HEK293 (cell line): ENCODE data around the gene ANTKMT.
A peak's percentile ranks its signal among the peaks of the same experiment; 100 is the strongest.

Source experiments
- CTCF ChIA-PET: fragments of 350-600 bp; formaldehyde crosslinking; extraction: SDS; loops from one replicate; lab custom pipeline; 2021; ENCODE audit warnings: antibody characterized with exemption; lab: Yijun Ruan, JAX
- POLR2A ChIA-PET: fragments of 300-600 bp; formaldehyde crosslinking; extraction: SDS; loops from one replicate; lab custom pipeline; 2020; ENCODE audit warnings: antibody characterized with exemption, inconsistent platforms; lab: Yijun Ruan, JAX
- H3K27ac ChIP-seq: fragments of 200-500 bp; sonication (Bioruptor generic); 2 replicates; pipeline ENCODE4 v1.5.1; 2014; ENCODE audit warnings: low read depth, low read length, control low read depth, inconsistent platforms; ENCODE audit errors: extremely low read depth
- H3K36me3 ChIP-seq, 2 experiments: fragments of 200-500 bp in 1 of 2; sonication (Bioruptor generic) in 1 of 2; 1 replicate in 1 of 2; 2 replicates in 1 of 2; pipeline ENCODE4 v1.5.1; 2014 to 2017; ENCODE audit warnings: inconsistent platforms in 2 of 2, low read length in 2 of 2; ENCODE audit not compliant: control insufficient read depth in 2 of 2, insufficient read depth in 1 of 2
- H3K4me1 ChIP-seq: fragments of 200-500 bp; sonication (Bioruptor generic); 2 replicates; pipeline ENCODE4 v1.5.1; 2014; ENCODE audit warnings: mild to moderate bottlenecking, low read length, inconsistent platforms; ENCODE audit not compliant: control insufficient read depth, insufficient read depth
- H3K4me3 ChIP-seq: 2 replicates; pipeline ENCODE4 v1.5.1; 2011; ENCODE audit warnings: low read depth, mild to moderate bottlenecking, control low read depth, low read length, moderate library complexity
- H3K9me3 ChIP-seq: fragments of 200-500 bp; sonication (Bioruptor generic); 2 replicates; pipeline ENCODE4 v1.5.1; 2014; ENCODE audit warnings: low read depth, low read length, inconsistent platforms; ENCODE audit not compliant: control insufficient read depth, insufficient read depth
- BCL11B ChIP-seq: fragments of 450-650 bp; formaldehyde crosslinking; IDR thresholded peaks from 2 replicates; pipeline ENCODE4 v1.5.1; 2016; ENCODE audit warnings: low read depth, missing biosample characterization, missing genetic modification characterization
- GLIS2 ChIP-seq: fragments of 450-650 bp; formaldehyde crosslinking; IDR thresholded peaks from 2 replicates; pipeline ENCODE4 v1.5.1; 2016; ENCODE audit warnings: missing biosample characterization, missing genetic modification characterization
- MZF1 ChIP-seq: fragments of 450-650 bp; formaldehyde crosslinking; IDR thresholded peaks from 2 replicates; pipeline ENCODE4 v1.5.1; 2017; ENCODE audit warnings: missing biosample characterization, missing genetic modification characterization, borderline replicate concordance
- OVOL3 ChIP-seq: fragments of 450-650 bp; formaldehyde crosslinking; IDR thresholded peaks from 2 replicates; pipeline ENCODE4 v1.5.1; 2016; ENCODE audit warnings: missing biosample characterization, missing genetic modification characterization
- ZNF48 ChIP-seq: fragments of 450-650 bp; formaldehyde crosslinking; IDR thresholded peaks from 2 replicates; pipeline ENCODE4 v1.5.1; 2016; ENCODE audit warnings: missing biosample characterization, missing genetic modification characterization
- TF ChIP-seq, protein P1 (sequence below): fragments of 450-650 bp; formaldehyde crosslinking; IDR thresholded peaks from 2 replicates; pipeline ENCODE4 v1.5.1; 2016; ENCODE audit warnings: missing biosample characterization, missing genetic modification characterization
- TF ChIP-seq, protein P2 (sequence below): fragments of 450-650 bp; formaldehyde crosslinking; IDR thresholded peaks from 2 replicates; pipeline ENCODE4 v1.5.1; 2016; ENCODE audit warnings: missing biosample characterization, missing genetic modification characterization
- TF ChIP-seq, protein P3 (sequence below): fragments of 450-650 bp; formaldehyde crosslinking; IDR thresholded peaks from 2 replicates; pipeline ENCODE4 v1.5.1; 2017; ENCODE audit warnings: missing biosample characterization, missing genetic modification characterization
- TF ChIP-seq, protein P4 (sequence below): fragments of 450-650 bp; formaldehyde crosslinking; conservative IDR thresholded peaks from 2 replicates; pipeline ENCODE4 v1.5.1; 2016; ENCODE audit warnings: low read depth, missing biosample characterization, missing genetic modification characterization
- TF ChIP-seq, protein P5 (sequence below): fragments of 450-650 bp; formaldehyde crosslinking; IDR thresholded peaks from 2 replicates; pipeline ENCODE4 v1.5.1; 2016; ENCODE audit warnings: missing biosample characterization, missing genetic modification characterization
- TF ChIP-seq, protein P6 (sequence below): fragments of 450-650 bp; formaldehyde crosslinking; IDR thresholded peaks from 2 replicates; pipeline ENCODE4 v1.5.1; 2016; ENCODE audit warnings: missing biosample characterization, missing genetic modification characterization, borderline replicate concordance

The ANTKMT gene

DNA sequence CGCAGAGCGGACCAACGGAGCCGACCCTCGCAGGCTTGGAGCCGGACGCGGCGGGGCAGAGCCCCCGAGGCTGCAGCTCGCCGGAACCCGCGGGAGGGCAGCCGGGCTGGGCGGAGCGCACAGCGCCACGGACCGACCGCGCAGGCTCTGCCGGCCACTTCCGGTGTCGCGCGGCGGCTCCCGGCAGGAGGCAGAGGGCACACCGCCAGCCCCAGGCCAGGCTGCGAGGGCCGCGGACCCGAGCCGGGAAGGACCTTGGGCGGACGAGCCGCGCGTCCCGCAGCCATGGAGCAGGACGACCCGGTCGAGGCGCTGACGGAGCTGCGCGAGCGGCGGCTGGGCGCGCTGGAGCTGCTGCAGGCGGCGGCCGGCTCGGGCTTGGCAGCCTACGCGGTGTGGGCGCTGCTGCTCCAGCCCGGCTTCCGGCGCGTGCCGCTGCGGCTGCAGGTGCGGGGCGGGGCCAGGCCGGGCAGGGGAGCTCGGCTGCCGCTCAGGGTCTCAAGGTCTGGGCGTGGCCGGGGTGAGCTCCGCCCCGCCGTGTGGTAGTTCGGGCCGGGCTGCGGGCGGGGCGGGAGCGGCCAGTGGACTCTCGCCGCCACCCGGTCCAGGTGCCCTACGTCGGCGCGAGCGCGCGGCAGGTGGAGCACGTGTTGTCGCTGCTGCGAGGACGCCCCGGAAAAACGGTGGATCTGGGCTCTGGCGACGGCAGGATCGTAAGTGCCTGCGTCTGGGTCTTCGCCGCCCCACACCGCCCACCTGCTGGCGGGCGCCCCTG lies at the start of gene ANTKMT (continued):
- TF ChIP-seq, protein P1, sequence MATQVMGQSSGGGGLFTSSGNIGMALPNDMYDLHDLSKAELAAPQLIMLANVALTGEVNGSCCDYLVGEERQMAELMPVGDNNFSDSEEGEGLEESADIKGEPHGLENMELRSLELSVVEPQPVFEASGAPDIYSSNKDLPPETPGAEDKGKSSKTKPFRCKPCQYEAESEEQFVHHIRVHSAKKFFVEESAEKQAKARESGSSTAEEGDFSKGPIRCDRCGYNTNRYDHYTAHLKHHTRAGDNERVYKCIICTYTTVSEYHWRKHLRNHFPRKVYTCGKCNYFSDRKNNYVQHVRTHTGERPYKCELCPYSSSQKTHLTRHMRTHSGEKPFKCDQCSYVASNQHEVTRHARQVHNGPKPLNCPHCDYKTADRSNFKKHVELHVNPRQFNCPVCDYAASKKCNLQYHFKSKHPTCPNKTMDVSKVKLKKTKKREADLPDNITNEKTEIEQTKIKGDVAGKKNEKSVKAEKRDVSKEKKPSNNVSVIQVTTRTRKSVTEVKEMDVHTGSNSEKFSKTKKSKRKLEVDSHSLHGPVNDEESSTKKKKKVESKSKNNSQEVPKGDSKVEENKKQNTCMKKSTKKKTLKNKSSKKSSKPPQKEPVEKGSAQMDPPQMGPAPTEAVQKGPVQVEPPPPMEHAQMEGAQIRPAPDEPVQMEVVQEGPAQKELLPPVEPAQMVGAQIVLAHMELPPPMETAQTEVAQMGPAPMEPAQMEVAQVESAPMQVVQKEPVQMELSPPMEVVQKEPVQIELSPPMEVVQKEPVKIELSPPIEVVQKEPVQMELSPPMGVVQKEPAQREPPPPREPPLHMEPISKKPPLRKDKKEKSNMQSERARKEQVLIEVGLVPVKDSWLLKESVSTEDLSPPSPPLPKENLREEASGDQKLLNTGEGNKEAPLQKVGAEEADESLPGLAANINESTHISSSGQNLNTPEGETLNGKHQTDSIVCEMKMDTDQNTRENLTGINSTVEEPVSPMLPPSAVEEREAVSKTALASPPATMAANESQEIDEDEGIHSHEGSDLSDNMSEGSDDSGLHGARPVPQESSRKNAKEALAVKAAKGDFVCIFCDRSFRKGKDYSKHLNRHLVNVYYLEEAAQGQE (tag by site-specific recombination) = no peak
- TF ChIP-seq ZNF48 (tag by site-specific recombination) (no peak), OVOL3 (tag by site-specific recombination) (no peak)
- TF ChIP-seq, protein P2, sequence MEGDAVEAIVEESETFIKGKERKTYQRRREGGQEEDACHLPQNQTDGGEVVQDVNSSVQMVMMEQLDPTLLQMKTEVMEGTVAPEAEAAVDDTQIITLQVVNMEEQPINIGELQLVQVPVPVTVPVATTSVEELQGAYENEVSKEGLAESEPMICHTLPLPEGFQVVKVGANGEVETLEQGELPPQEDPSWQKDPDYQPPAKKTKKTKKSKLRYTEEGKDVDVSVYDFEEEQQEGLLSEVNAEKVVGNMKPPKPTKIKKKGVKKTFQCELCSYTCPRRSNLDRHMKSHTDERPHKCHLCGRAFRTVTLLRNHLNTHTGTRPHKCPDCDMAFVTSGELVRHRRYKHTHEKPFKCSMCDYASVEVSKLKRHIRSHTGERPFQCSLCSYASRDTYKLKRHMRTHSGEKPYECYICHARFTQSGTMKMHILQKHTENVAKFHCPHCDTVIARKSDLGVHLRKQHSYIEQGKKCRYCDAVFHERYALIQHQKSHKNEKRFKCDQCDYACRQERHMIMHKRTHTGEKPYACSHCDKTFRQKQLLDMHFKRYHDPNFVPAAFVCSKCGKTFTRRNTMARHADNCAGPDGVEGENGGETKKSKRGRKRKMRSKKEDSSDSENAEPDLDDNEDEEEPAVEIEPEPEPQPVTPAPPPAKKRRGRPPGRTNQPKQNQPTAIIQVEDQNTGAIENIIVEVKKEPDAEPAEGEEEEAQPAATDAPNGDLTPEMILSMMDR (tag by site-specific recombination) = no peak; the same call in 1 of the 2 replicates
- TF ChIP-seq, protein P3, sequence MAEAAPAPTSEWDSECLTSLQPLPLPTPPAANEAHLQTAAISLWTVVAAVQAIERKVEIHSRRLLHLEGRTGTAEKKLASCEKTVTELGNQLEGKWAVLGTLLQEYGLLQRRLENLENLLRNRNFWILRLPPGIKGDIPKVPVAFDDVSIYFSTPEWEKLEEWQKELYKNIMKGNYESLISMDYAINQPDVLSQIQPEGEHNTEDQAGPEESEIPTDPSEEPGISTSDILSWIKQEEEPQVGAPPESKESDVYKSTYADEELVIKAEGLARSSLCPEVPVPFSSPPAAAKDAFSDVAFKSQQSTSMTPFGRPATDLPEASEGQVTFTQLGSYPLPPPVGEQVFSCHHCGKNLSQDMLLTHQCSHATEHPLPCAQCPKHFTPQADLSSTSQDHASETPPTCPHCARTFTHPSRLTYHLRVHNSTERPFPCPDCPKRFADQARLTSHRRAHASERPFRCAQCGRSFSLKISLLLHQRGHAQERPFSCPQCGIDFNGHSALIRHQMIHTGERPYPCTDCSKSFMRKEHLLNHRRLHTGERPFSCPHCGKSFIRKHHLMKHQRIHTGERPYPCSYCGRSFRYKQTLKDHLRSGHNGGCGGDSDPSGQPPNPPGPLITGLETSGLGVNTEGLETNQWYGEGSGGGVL (tag by site-specific recombination) = peak; percentile 41; the same call in 1 of the 2 replicates
- TF ChIP-seq, protein P4, sequence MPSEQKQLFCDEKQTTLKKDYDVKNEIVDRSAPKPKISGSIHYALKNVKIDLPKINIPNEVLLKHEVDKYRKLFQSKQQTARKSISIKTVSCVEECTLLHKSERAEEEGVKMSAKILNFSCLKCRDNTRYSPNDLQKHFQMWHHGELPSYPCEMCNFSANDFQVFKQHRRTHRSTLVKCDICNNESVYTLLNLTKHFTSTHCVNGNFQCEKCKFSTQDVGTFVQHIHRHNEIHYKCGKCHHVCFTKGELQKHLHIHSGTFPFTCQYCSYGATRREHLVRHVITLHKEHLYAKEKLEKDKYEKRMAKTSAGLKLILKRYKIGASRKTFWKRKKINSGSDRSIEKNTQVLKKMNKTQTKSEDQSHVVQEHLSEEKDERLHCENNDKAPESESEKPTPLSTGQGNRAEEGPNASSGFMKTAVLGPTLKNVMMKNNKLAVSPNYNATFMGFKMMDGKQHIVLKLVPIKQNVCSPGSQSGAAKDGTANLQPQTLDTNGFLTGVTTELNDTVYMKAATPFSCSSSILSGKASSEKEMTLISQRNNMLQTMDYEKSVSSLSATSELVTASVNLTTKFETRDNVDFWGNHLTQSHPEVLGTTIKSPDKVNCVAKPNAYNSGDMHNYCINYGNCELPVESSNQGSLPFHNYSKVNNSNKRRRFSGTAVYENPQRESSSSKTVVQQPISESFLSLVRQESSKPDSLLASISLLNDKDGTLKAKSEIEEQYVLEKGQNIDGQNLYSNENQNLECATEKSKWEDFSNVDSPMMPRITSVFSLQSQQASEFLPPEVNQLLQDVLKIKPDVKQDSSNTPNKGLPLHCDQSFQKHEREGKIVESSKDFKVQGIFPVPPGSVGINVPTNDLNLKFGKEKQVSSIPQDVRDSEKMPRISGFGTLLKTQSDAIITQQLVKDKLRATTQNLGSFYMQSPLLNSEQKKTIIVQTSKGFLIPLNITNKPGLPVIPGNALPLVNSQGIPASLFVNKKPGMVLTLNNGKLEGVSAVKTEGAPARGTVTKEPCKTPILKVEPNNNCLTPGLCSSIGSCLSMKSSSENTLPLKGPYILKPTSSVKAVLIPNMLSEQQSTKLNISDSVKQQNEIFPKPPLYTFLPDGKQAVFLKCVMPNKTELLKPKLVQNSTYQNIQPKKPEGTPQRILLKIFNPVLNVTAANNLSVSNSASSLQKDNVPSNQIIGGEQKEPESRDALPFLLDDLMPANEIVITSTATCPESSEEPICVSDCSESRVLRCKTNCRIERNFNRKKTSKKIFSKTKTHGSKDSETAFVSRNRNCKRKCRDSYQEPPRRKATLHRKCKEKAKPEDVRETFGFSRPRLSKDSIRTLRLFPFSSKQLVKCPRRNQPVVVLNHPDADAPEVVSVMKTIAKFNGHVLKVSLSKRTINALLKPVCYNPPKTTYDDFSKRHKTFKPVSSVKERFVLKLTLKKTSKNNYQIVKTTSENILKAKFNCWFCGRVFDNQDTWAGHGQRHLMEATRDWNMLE (tag by site-specific recombination) = no peak
- TF ChIP-seq, protein P5, sequence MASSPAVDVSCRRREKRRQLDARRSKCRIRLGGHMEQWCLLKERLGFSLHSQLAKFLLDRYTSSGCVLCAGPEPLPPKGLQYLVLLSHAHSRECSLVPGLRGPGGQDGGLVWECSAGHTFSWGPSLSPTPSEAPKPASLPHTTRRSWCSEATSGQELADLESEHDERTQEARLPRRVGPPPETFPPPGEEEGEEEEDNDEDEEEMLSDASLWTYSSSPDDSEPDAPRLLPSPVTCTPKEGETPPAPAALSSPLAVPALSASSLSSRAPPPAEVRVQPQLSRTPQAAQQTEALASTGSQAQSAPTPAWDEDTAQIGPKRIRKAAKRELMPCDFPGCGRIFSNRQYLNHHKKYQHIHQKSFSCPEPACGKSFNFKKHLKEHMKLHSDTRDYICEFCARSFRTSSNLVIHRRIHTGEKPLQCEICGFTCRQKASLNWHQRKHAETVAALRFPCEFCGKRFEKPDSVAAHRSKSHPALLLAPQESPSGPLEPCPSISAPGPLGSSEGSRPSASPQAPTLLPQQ = 0 out of 2 replicates have a peak, but pooled peaks have one; percentile 2

DNA sequence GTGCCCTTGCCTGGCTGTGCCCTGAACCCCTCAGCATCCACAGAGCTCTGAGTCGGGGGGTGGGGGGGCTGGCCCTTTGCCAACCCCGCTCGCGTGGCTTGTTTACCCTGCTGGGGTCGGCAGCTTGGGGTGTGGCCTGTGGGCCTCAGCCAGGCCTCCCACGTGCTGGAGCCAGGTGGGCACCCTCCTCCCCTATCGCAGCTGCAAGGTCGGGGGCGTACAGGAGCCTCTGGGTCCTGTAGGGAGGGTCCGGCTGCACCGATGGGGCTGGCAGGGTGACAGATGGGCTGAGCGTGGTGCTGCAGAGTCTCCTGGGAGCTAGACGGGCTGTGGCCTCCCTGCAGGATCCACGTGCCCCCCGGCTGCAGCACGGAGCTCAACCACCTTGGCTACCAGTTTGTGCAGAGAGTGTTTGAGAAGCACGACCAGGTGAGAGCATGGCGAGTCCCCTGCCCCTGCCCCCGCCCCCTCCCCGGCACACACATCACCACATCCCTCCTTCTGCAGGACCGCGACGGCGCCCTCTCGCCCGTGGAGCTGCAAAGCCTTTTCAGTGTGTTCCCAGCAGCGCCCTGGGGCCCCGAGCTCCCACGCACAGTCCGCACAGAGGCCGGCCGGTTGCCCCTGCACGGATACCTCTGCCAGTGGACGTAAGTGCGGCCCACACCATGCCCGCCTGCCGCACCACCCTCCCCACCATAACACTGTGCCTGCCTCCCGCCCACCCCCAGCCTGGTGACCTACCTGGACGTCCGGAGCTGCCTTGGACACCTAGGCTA lies 49.4 kb upstream of the ANTKMT start:
- ChIA-PET POLR2A (interaction anchor here (1.6 to 6.7 kb wide), 2 partner anchors 9 to 13 kb away, joined by 6 to 57 read pairs; partner anchors contain the start of genes JMJD8 and STUB1), CTCF (interaction anchor here (0.9 kb wide), 1 partner anchor 15 kb away, joined by 3 read pairs; no protein-coding TSS in a partner anchor)

More for the DNA sequence above, 49.4 kb upstream of the ANTKMT start:
- peaks cover 0 to 63% of the 10 kb centered on the region in 2 experiments; a peak in 1 of 3 replicates for H3K36me3 ChIP-seq
- no peak overlapping the region for H3K4me3 ChIP-seq
- no peaks in the 10 kb centered on the region for H3K9me3 ChIP-seq
- H3K27ac ChIP-seq = no peak overlapping the region
- TF ChIP-seq MZF1 (tag by site-specific recombination) (no peak), BCL11B (0 out of 2 replicates have a peak, but pooled peaks have one; percentile 67), GLIS2 (tag by site-specific recombination) (peak; percentile 37; the same call in 1 of the 2 replicates)
- TF ChIP-seq, protein P6, sequence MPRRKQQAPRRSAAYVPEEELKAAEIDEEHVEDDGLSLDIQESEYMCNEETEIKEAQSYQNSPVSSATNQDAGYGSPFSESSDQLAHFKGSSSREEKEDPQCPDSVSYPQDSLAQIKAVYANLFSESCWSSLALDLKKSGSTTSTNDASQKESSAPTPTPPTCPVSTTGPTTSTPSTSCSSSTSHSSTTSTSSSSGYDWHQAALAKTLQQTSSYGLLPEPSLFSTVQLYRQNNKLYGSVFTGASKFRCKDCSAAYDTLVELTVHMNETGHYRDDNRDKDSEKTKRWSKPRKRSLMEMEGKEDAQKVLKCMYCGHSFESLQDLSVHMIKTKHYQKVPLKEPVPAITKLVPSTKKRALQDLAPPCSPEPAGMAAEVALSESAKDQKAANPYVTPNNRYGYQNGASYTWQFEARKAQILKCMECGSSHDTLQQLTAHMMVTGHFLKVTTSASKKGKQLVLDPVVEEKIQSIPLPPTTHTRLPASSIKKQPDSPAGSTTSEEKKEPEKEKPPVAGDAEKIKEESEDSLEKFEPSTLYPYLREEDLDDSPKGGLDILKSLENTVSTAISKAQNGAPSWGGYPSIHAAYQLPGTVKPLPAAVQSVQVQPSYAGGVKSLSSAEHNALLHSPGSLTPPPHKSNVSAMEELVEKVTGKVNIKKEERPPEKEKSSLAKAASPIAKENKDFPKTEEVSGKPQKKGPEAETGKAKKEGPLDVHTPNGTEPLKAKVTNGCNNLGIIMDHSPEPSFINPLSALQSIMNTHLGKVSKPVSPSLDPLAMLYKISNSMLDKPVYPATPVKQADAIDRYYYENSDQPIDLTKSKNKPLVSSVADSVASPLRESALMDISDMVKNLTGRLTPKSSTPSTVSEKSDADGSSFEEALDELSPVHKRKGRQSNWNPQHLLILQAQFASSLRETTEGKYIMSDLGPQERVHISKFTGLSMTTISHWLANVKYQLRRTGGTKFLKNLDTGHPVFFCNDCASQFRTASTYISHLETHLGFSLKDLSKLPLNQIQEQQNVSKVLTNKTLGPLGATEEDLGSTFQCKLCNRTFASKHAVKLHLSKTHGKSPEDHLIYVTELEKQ (tag by site-specific recombination) = no peak
- H3K4me1 ChIP-seq = no peaks in the 10 kb centered on the region
